Natural killer cell treated with Interleukin-12 subunit alpha and Interleukin-12 subunit beta and Interleukin-15 and Interleukin-18, amount 100 ng/mL, for 72 hours (primary cell): ENCODE measurements around the gene CACNA1D. TPM values are rescaled to one million over a fixed set of nuclear protein-coding genes. Genes with fewer than 3 reads are reported as not detected.

Experiments used
- ATAC-seq, 2 donors: fragments of 150-1000 bp; cut with Tn5 transposase in 1 of 2; sonication (Bioruptor Pico), chemical (Tn5 transposase) in 1 of 2; 2 replicates each; pipeline ENCODE4 v1.10.0; 2021
- DNase-seq: peaks from one replicate; pipeline ENCODE4 v3.0.0; 2022; ENCODE audit warnings: low spot score
- H3K27ac Mint-ChIP-seq, 2 donors: 1 replicate in 1 of 2; 2 replicates in 1 of 2; pipeline ENCODE4 v1.8.0; 2022; ENCODE audit warnings: mixed read lengths in 2 of 2, mild to moderate bottlenecking in 1 of 2, moderate library complexity in 1 of 2
- H3K27me3 Mint-ChIP-seq, 2 donors: 1 replicate in 1 of 2; 2 replicates in 1 of 2; pipeline ENCODE4 v1.8.0; 2022; ENCODE audit warnings: mixed read lengths in 2 of 2
- H3K36me3 Mint-ChIP-seq: one replicate; pipeline ENCODE4 v1.8.0; 2022; ENCODE audit warnings: mixed read lengths
- H3K4me1 Mint-ChIP-seq, 2 donors: 1 replicate in 1 of 2; 2 replicates in 1 of 2; pipeline ENCODE4 v1.8.0; 2022; ENCODE audit warnings: low read depth in 2 of 2, mixed read lengths in 2 of 2, mild to moderate bottlenecking in 1 of 2
- H3K4me3 Mint-ChIP-seq: one replicate; pipeline ENCODE4 v1.8.0; 2022; ENCODE audit warnings: mixed read lengths
- H3K9me3 Mint-ChIP-seq: 2 replicates; pipeline ENCODE4 v1.8.0; 2022; ENCODE audit warnings: mixed read lengths
- total RNA-seq, 2 donors: library from RNA; stranded (reverse); gene quantifications; one replicate each; pipeline ENCODE4 v1.2.3, GENCODE V29; 2022

CACNA1D gene
- total RNA-seq, 2 donors from 2014 or later: 0.26 to 1.2 TPM

DNA sequence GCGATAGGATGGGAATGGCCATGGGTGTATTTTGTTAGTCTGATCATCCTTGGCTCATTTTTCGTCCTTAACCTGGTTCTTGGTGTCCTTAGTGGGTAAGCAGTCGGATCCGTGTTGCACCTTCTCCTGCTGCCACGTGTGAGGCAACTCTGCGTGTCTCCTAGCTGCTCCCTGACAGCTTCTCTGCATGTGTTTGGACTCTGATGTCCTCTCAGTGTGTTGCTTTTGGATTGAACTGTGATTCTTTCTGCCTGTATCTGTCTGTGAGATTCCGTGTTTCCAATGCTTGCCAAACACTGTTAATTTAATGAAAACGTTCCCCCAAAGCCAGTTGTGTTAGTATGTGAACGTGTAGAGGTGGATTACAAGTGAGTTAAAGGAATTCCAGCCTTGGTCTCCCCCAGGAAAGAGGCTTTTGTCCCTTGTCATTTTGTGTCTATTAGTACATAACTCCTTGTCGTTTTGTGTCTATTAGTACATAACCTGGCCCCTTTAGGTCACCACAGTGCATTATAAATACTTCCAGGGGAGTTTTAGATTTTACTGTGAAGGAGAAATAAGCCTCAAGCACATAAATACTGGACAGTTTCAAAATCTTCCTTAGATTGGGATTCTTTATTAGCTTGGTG lies 179.4 kb downstream of the CACNA1D start:
- peaks cover 5 to 6% of the 10 kb centered on the region in 2 donors for H3K27me3 Mint-ChIP-seq
- no peaks in the 10 kb centered on the region for H3K4me1 Mint-ChIP-seq
- H3K36me3 Mint-ChIP-seq: no peaks in the 10 kb centered on the region
- H3K9me3 Mint-ChIP-seq: no peaks in the 10 kb centered on the region
- H3K27ac Mint-ChIP-seq: no peak overlapping the region
- no peak overlapping the region for H3K4me3 Mint-ChIP-seq
- DNase-seq (no peak), ATAC-seq (no peak)

DNA sequence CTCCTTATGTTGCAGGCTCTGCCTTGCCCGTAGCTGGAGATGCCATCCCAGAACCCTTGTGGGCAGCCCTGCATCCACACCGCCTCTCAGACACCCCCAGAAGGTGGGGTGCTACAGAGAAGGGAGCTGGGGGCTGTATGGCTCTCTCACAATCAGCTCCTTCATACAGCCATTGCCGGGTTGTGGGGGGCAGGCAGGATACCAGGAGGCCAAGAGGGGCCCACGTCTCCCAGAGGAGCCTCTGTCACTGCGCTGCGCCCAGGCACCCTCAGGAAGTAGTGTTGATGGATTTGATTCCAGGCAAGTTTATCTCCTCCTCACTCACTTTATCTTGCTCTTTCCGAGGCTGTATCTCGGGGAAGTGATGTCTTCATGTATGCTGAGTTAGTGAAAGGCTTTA lies 180.2 kb downstream of the CACNA1D start:
- H3K36me3 Mint-ChIP-seq: no peaks in the 10 kb centered on the region
- ATAC-seq (no peak), DNase-seq (no peak)
- H3K4me3 Mint-ChIP-seq: no peak overlapping the region
- H3K4me1 Mint-ChIP-seq: no peaks in the 10 kb centered on the region
- no peak overlapping the region for H3K27ac Mint-ChIP-seq
- no peaks in the 10 kb centered on the region for H3K9me3 Mint-ChIP-seq
- peaks cover 3 to 6% of the 10 kb centered on the region in 2 donors for H3K27me3 Mint-ChIP-seq

DNA sequence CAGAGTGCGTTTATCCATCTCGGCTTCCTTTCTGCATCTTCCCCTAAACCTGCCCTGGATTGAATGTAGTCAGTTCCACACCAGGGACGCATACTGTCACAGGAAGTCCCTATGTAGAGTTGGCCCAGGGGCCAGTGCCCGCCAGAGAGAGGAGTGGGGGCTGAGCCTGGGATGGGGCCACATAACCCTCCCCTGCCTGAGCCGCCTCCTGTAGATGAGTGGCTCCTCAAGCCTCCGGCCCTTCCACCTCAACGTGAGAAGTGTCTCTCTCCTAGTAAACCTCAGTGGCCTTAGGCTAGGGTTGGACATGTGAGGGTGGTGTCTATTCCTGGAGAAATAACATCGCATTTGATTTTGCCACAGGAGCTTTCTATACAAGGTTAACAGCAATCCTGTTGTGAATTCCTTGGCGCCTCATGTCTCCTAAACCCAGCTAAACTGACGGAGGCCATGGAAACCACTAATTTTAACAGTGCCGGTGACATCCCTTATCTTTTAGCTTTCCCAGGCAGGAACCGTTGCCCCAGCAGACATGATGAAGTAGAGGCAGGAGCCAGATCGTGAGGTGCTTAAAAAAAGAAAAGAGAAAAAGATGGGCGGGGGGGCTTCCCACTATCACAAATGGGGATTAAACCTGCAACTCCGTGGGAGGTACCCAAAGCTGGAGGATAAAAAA lies 180.7 kb downstream of the CACNA1D start:
- no peaks in the 10 kb centered on the region for H3K36me3 Mint-ChIP-seq
- H3K27ac Mint-ChIP-seq: no peak overlapping the region

DNA sequence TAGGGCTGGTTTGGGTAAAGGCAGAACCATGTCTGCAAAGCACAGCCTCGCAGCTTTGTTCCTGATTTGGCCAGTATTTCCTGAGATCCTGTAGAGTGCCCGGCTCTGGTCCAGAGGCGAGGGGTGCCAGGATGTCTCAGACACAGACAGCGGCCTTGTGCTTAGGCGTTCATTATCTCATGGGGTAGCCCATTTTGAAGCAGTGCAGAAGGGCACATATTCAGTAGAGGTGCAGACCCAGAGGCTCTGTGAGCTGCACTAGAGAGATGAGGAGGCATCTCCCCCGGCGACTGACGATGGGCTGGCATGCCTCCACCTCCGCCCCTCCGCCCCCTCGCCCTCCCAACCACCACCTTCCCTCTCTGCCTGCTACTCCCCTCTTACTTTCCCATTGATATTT lies 181.5 kb downstream of the CACNA1D start:
- Mint-ChIP-seq H3K9me3 (no peaks in the 10 kb centered on the region), H3K36me3 (no peaks in the 10 kb centered on the region), H3K27ac (no peak overlapping the region), H3K4me3 (no peak overlapping the region), H3K4me1 (no peaks in the 10 kb centered on the region), H3K27me3 (peaks cover 5 to 11% of the 10 kb centered on the region in 2 donors)
- no peak for DNase-seq
- no peak for ATAC-seq

More for the DNA sequence above, 180.7 kb downstream of the CACNA1D start:
- ATAC-seq (peak; percentile 40 to 43), DNase-seq (no peak)
- Mint-ChIP-seq H3K4me3 (no peak overlapping the region), H3K4me1 (no peaks in the 10 kb centered on the region), H3K9me3 (no peaks in the 10 kb centered on the region), H3K27me3 (peaks cover 2 to 6% of the 10 kb centered on the region in 2 donors)

DNA sequence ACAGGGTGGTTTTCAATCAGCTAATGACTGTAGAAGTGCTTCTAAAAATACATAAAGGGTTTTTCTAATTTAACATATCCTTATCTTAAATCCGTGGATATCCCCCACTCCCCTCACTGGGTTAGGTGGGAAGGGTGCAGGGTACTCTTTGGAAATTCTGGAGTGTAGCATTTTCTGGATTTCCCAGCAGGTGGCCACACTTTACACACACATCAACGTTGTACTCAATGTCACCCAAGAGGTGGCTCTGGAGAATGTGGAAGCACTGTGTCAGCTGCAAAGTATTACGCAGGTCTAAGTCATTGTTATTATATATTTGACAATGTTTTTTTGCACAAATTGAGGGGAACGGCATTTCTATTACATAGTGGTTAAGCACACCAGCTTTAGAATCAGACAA lies 183.0 kb downstream of the CACNA1D start:
- Mint-ChIP-seq H3K36me3 (no peaks in the 10 kb centered on the region), H3K9me3 (no peaks in the 10 kb centered on the region), H3K27ac (no peak overlapping the region), H3K4me1 (no peaks in the 10 kb centered on the region), H3K27me3 (peaks cover 16 to 26% of the 10 kb centered on the region in 2 donors), H3K4me3 (no peak overlapping the region)
- no peak for ATAC-seq
- no peak for DNase-seq

DNA sequence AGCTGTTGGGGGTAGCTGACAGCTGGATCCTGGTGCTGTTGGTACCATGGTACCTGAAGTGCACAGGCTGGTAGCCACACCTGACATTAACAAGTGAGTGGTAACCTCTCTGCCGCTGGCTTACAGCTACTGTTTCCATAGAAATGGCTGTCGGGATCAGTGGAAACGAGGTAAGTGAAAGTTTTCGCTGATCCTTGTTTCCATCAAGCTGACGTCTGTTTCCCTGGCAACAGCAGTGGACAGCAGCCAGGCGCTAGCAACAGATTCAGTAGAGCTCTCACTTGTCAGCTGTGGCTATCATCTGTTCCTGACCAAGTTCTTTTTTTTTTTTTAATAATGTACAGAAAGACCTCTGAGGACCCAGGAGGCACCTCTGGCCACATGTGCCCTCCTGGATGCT lies 185.6 kb downstream of the CACNA1D start:
- DNase-seq (no peak), ATAC-seq (no peak)
- no peaks in the 10 kb centered on the region for H3K36me3 Mint-ChIP-seq
- no peaks in the 10 kb centered on the region for H3K9me3 Mint-ChIP-seq
- H3K4me3 Mint-ChIP-seq: no peak overlapping the region
- no peak overlapping the region for H3K27ac Mint-ChIP-seq
- H3K4me1 Mint-ChIP-seq: no peaks in the 10 kb centered on the region
- peaks cover 30 to 50% of the 10 kb centered on the region in 2 donors for H3K27me3 Mint-ChIP-seq

DNA sequence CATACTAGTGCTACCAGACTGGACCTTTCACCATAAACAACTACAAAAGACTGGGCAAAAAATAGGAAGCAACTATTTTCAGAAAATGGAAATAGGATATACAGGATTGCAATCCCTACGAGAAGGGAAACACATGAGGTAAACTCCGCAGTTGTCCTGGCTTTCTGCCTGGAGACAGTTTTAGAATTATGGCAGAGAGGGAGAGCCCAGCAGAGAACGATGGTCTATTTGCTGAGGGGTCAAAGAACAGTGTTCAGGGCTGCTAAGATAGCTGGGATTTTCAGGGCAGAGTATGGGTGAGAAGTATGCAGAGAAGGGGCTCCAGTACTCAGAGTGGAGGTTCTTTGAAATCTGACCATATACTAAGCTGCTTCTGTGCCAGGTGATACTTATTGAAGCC lies 188.4 kb downstream of the CACNA1D start:
- Mint-ChIP-seq H3K9me3 (no peaks in the 10 kb centered on the region), H3K36me3 (no peaks in the 10 kb centered on the region), H3K4me1 (no peaks in the 10 kb centered on the region), H3K27me3 (peaks cover 30 to 45% of the 10 kb centered on the region in 2 donors), H3K4me3 (no peak overlapping the region), H3K27ac (no peak overlapping the region)
- DNase-seq (no peak), ATAC-seq (no peak)

DNA sequence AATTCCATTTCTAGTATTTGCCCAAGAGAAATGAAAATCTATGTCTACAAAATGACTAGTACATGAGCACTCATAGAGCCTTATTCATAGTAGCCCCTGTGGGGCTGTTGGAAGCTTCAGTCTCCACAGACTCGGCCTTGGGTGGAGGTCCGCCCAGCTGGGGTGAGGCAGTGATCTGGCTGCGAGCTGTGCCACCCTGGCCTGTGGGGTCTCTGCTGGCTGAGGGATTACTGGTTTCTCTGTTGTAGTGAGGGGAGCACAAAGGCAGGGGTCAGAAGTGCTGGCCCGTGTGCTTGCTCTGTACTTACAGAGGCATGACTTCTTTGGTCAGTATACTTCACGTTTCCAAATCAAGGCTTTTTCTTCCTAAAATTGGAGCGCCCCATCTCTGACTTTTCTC lies 193.7 kb downstream of the CACNA1D start:
- peak; percentile 44 to 54 for ATAC-seq
- no peaks in the 10 kb centered on the region for H3K4me1 Mint-ChIP-seq
- peaks cover 16 to 18% of the 10 kb centered on the region in 2 donors for H3K27me3 Mint-ChIP-seq

DNA sequence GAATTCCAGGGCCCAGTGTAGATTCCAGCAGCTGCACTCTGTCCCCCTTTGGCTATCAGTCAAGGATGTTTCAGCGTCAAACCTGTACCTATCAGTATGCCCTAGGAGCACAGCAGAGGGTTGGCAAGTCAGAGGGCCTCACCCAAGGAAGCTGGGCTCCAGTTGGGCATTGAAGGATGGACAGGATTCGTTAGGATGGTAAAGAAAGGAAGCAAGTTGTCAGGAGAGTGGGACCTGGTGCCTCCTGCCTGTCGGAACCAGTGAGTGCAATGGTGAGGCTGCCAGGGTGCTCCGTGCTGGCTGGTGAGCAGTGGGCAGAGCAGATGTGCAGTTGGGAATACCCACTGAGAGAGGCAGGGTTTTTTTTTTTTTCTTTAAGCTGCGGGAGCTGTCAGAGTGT lies 194.6 kb downstream of the CACNA1D start:
- no peaks in the 10 kb centered on the region for H3K4me1 Mint-ChIP-seq
- H3K4me3 Mint-ChIP-seq: no peak overlapping the region
- no peaks in the 10 kb centered on the region for H3K9me3 Mint-ChIP-seq
- H3K27me3 Mint-ChIP-seq: peaks cover 8 to 9% of the 10 kb centered on the region in 2 donors
- no peaks in the 10 kb centered on the region for H3K36me3 Mint-ChIP-seq
- ATAC-seq (peak in 1 of 2 donors; percentile 47), DNase-seq (no peak)
- no peak overlapping the region for H3K27ac Mint-ChIP-seq

More for the DNA sequence above, 193.7 kb downstream of the CACNA1D start:
- H3K9me3 Mint-ChIP-seq: no peaks in the 10 kb centered on the region
- no peak for DNase-seq
- no peak overlapping the region for H3K27ac Mint-ChIP-seq
- no peaks in the 10 kb centered on the region for H3K36me3 Mint-ChIP-seq
- no peak overlapping the region for H3K4me3 Mint-ChIP-seq

DNA sequence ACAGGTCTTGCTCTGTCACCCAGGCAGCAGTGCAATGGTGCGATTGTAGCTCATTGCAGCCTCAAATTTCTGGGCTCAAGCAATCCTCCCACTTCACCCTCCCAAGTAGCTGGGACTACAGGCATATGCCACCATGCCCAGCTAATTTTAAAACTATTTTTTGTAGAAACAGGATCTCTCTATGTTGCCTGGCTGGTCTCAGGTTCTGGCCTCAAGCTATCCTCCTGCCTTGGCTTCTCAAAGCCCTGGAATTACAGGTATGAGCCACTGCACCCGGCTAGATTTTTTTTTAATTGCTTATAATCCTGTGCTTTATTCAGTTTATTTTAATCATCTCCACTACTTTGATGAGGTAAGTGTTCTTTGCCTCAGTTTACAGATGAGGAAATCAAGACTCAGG lies 195.3 kb downstream of the CACNA1D start:
- Mint-ChIP-seq H3K9me3 (no peaks in the 10 kb centered on the region), H3K27me3 (peaks cover 4 to 9% of the 10 kb centered on the region in 2 donors), H3K27ac (no peak overlapping the region), H3K36me3 (no peaks in the 10 kb centered on the region), H3K4me1 (no peaks in the 10 kb centered on the region), H3K4me3 (no peak overlapping the region)
- DNase-seq (no peak), ATAC-seq (no peak)

DNA sequence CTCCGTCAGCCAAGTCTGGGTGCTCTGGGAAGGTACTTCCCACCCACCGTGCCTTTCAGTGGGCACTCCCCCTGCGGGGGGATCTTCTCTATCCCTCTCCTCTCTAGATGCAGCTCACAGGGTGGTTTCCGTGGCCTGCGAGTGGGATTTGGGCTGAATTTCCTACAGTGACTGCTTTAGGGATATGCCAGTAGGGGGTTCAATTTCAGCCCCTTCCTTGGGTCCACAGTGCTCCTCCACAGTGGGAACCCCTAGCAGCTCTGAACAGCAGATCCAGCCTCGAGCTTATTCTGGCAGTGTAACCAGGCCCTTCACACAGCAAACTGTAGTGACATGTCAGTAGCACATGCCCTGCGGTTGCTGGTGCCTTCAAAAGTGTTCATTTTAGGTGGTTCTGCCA lies 196.1 kb downstream of the CACNA1D start:
- Mint-ChIP-seq H3K4me3 (no peak overlapping the region), H3K36me3 (no peaks in the 10 kb centered on the region), H3K4me1 (no peaks in the 10 kb centered on the region)

DNA sequence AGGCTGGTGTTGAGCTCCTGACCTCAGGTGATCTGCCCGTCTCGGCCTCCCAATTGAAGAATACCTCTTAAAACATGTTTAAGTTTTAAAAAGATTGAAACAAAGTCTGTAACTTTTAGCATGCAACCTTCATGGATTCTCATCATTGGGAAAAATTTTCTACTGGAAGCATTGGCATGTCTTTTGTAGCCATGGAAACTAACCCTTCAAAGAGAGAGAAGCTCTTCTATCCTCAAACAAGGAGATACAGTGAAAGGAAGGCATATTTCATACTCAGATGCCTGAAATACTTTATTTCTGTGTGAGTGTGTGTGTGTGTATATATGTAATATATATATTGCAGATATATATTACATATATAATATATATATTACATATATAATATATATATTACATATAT lies 196.9 kb downstream of the CACNA1D start:
- H3K27ac Mint-ChIP-seq: no peak overlapping the region

More for the DNA sequence above, 196.1 kb downstream of the CACNA1D start:
- peaks cover 0 to 8% of the 10 kb centered on the region in 2 donors for H3K27me3 Mint-ChIP-seq
- H3K9me3 Mint-ChIP-seq: no peaks in the 10 kb centered on the region
- no peak overlapping the region for H3K27ac Mint-ChIP-seq
- peak in 1 of 2 donors; percentile 41 for ATAC-seq
- DNase-seq: no peak

DNA sequence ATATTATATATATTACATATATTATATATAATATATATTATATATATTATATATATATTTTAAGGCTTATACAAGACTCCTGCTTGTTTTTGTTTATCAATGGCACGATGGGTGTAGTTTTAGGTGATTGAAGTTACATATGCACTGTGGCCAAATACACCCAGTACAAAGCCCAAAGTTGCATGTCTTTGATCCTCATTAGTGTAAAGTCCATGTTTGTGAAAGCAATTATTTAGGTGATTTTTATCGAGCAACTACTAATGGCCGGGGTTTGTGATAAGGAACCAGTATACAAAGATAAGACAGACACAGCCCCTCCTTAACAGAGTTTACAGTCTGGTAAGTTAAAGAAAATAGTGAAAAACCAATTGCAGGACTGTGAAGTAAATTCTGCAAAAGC lies 197.5 kb downstream of the CACNA1D start:
- no peaks in the 10 kb centered on the region for H3K36me3 Mint-ChIP-seq
- no peak overlapping the region for H3K27ac Mint-ChIP-seq
- no peak overlapping the region for H3K4me3 Mint-ChIP-seq
- ATAC-seq (no peak), DNase-seq (no peak)
- no peaks in the 10 kb centered on the region for H3K9me3 Mint-ChIP-seq
- H3K27me3 Mint-ChIP-seq: peaks cover 8% of the 10 kb centered on the region in 2 donors
- no peaks in the 10 kb centered on the region for H3K4me1 Mint-ChIP-seq

More for the DNA sequence above, 196.9 kb downstream of the CACNA1D start:
- Mint-ChIP-seq H3K36me3 (no peaks in the 10 kb centered on the region), H3K4me1 (no peaks in the 10 kb centered on the region), H3K9me3 (no peaks in the 10 kb centered on the region), H3K27me3 (peaks cover 3 to 8% of the 10 kb centered on the region in 2 donors), H3K4me3 (no peak overlapping the region)
- no peak for ATAC-seq
- no peak for DNase-seq

DNA sequence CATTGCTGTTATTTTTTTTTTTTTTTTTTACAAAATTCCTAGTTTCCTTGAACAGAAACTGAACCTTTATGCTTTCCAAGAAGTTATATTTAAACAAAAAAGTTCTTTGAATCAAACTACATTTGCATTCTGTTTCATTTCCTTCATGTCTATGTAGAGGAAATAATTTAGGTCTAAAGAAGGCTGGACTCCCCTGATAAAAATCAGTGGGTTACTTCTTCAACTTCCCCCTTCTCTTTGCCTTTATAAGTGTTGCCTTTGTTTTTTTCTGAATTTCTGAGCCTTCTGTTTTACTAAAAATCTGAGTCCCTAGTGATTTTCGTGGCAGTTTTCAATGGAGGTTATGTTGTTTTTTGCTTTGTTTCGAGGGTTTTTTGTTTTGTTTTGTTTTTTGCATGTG lies 199.0 kb downstream of the CACNA1D start:
- H3K9me3 Mint-ChIP-seq: no peaks in the 10 kb centered on the region
- DNase-seq: no peak
- H3K27me3 Mint-ChIP-seq: peaks cover 8 to 9% of the 10 kb centered on the region in 2 donors
- no peak overlapping the region for H3K4me3 Mint-ChIP-seq
- H3K27ac Mint-ChIP-seq: no peak overlapping the region
- H3K36me3 Mint-ChIP-seq: no peaks in the 10 kb centered on the region
- no peaks in the 10 kb centered on the region for H3K4me1 Mint-ChIP-seq
- no peak for ATAC-seq
